NCI-H510A (cell line): ENCODE data around the gene SYNPO2.
"Not testable (repeated sequence)": the region's sequence is repeated elsewhere in the genome, so short reads cannot be mapped to it uniquely, and the experiment has no call there.

ENCODE experiments used
- DNase-seq: peaks from one replicate; lab custom pipeline; 2025; lab: John Stamatoyannopoulos, UW

Gene SYNPO2

DNA sequence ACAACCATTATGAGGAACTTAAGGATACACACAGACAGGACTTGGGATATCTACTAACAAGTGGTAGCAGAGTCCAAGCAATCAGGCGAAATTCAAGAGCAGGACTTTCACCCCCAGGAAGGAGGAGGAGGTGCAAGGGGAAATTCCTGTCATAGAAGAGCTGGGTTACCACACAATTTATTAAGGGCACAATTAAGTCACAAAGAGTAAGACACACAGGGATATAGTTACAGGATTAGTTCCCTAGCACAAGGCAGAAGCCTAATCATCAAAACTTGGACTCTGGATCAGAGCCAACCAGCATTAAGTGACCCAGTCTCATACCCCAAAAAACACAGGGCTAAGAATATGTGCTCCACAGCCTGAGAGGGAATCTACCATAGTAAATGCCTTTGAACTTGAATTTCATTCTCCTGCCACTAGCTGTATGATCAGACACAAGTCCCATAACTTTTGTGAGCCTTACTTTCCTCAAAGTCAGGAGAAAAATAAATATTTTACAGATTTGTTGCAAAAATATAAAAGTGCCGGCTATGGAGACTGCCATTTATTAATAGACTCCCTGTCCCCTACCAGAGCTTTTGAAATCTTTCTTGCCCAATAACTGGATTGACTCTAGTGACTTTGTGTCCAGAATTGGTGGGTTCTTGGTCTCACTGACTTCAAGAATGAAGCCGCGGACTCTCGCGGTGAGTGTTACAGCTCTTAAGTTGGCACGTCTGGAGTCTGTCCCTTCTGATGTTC is 87.0 kb downstream of the SYNPO2 start:
- DNase-seq: no peak

DNA sequence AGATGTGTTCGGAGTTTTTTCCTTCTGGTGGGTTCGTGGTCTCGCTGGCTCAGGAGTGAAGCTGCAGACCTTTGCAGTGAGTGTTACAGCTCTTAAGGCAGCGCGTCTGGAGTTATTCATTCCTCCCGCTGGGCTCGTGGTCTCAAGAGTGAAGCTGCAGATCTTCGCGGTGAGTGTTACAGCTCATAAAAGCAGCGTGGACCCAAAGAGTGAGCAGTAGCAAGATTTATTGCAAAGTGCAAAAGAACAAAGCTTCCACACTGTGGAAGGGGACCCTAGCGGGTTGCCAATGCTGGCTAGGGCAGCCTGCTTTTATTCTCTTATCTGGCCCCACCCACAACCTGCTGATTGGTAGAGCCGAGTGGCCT is 87.5 kb downstream of the SYNPO2 start:
- DNase-seq: not testable (repeated sequence)

DNA sequence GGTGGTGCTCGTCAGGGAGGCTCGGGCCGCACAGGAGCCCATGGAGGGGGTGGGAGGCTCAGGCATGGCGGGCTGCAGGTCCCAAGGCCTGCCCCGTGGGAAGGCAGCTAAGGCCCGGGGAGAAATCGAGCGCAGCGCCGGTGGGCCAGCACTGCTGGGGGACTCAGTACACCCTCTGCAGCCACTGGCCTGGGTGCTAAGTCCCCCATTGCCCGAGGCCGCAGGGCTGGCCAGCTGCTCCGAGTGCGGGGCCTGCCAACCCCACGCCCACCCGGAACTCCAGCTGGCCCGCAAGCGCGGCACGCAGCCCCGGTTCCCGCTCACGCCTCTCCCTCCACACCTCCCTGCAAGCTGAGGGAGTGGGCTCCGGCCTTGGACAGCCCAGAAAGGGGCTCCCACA is 88.4 kb downstream of the SYNPO2 start:
- DNase-seq: not testable (repeated sequence)

GRCh38 chr4:118979712-118980111 is 91.1 kb downstream of the SYNPO2 start:
- no peak for DNase-seq

GRCh38 chr4:118981171-118981838 is 92.7 kb downstream of the SYNPO2 start:
- DNase-seq: no peak

DNA sequence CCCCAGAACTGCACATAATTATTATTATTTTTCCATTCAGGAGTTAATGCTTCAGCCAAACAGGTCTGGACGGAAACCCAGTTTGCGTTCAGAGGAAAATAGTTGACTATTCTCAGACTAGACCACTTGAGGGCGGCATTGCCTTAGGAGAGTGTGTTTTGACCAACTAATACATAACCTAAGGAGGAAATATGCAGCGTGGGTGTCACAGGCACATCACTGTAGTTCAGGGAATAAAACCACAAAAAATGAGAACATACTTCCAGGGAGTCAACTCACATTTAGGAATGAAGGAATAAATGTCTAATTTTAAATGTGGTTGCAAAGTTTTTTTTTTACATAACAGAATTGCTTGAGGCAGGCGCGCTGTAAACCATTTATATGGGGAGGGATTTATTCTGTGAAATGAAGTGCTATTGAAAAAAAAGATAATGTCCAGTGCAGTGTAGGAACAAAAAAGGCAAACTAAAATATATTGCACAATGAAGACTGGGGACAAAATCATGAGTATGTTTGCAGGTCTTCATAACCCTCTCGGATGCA is 93.3 kb downstream of the SYNPO2 start:
- peak; percentile 20 for DNase-seq

DNA sequence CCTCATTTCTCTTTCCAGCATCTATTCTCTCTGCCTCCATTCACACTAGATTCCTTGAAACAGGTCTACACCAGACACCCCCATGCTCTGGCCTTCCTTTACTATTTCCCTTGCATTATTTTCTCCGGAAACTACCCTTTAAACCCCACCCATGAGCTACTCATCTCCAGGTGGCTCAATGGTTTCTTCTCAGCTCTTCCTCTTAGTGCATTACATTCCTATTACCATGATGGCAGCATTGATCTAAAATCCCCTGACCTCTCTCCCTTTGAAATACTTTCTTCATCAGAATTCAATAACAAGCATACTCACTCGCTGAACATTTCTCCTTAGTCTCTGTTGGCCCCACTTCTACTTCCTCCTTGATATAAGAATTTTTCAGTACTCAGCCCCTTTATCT is 94.6 kb downstream of the SYNPO2 start:
- DNase-seq: no peak

- no peak for DNase-seq
These were observed 95.2 kb downstream of the SYNPO2 start for GRCh38 chr4:118983831-118984230.

GRCh38 chr4:118985170-118986000 is 96.7 kb downstream of the SYNPO2 start:
- DNase-seq: no peak

GRCh38 chr4:118987959-118988634 is 99.4 kb downstream of the SYNPO2 start:
- no peak for DNase-seq

- no peak for DNase-seq
These were observed 100.0 kb downstream of the SYNPO2 start for GRCh38 chr4:118988635-118988972.

DNA sequence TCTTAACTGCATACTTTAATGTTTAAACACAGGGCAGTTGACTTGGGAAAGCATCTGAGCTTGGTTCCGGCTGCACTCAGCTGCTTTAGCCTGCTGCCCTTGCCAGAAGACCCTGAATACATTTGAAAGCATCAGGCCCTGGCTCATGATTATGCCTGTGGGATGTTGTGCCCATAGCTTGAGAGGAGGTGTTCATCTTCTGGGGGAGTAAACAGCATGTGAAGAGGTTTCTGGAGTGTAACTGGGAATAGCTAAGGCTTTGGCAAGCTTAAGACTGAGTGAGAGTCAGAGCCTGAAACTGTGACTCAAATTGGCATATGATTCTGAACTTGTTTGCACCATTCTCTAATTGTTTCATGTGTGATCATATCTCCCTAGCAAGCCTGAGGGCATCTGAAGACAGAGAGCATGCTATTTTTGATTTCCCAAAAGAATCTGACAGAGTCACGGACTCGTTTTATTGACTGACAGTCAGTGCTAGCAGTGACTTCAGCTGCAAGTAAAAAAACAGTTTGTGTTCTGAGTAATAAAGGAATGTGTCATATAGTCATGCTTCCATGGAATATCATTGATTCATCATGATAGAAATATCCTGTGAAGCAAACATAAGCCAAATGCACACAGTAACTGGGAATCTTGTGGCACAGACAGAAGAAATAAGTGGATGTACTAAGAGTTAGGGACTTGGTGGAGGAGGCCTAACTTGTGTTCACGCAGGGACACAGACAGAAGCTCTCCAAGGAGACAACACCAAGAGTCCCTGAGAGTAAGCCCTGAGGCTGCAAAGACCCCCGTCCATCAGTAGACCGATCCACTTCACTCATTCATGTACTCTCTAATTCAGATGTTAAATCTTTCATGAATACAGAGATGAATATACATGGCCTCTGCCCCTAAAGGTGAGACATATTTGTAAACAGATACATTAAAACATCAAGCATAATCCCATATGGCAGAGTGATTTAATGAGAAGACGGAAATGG is 100.7 kb downstream of the SYNPO2 start:
- no peak for DNase-seq

DNA sequence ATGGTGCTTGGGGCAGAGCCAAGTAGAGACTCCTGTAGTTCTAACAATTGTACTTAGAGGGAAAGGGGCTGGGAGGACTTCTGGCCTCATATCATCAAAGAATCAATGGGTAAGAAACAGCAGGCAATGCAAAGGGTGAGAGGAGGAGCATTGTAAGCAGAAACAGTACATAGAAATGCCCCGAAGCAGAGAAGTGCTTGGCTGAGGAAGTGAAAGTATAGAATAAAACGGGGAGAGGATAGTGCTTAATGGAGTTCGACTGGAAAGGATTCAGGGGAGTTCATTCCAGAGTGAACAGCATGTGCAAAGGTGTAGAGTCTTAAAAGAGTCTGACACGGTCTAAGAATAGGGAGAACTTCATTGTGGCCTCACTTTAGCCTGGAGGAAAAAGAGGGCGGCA is 103.0 kb downstream of the SYNPO2 start:
- DNase-seq: no peak

GRCh38 chr4:118992149-118992548 is 103.5 kb downstream of the SYNPO2 start:
- no peak for DNase-seq

- no peak for DNase-seq
These were observed 104.7 kb downstream of the SYNPO2 start for GRCh38 chr4:118993333-118993732.

DNA sequence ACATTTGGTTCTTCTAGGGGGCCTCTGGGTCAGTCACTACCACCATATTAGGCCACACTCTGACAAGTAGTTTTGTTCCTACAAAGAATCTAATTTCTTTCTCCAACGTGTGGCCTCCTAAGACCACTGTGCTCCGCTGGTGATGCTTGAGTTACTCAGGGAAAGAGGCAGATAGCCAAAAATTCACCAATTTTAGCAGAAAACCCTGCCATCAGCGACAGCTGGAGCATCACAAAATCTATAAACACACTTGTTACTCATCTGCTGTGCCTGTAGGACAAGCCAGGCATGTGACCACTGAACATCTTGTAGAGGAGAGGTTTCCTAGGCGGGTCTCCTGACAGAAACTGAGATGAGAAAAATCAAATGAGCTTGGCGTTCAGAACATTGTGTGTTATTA is 105.4 kb downstream of the SYNPO2 start:
- DNase-seq: no peak

DNA sequence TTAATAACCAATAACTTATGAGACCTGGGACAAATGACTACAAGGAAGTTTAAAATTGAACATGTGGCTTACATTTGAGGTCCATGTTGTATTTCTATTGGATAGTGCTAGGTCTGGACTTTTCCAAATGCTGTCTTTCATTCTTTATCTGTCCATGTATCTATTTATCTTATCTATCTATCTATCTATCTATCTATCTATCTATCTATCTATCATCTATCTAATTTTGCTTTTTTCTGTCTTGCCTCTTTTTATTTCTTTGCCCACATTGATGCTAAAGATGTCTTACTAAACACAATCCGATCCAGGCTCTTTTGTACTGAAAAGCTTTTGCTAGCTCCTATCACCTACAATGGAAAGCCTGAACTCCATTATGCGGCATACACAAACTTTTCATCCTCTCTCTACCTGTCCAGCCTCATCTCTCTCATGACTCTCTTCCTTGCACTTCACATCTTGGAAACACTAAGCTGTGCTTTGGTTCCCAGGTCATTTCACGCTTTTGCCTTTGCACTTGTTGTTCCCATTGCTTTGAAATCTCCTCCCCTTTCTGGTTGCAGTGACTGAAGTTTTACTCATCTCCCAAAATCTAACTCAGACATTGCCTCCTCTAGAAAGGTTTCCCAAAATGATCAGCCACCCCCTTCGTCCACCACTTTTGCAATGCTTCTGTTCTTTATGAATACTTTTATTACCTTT is 107.2 kb downstream of the SYNPO2 start:
- DNase-seq: no peak

DNA sequence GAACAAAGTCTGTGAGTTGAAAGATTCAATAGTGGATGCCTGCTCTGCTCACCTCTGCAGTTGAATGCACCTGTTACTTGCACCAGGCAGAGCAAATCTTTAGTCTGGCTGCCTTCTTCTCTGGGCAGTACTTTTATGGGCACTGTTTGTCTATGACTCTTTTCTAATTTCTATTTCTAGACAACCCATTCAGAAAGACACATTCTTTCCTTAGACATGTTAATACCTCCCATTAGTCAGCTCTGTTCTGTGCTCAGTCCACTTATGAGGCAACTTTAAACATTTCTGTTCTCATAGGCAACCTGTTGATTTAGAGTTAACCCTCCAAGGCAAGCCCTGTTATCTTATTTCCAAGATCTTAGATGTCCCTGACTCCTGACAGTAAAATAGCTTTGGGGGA is 108.9 kb downstream of the SYNPO2 start:
- no peak for DNase-seq

DNA sequence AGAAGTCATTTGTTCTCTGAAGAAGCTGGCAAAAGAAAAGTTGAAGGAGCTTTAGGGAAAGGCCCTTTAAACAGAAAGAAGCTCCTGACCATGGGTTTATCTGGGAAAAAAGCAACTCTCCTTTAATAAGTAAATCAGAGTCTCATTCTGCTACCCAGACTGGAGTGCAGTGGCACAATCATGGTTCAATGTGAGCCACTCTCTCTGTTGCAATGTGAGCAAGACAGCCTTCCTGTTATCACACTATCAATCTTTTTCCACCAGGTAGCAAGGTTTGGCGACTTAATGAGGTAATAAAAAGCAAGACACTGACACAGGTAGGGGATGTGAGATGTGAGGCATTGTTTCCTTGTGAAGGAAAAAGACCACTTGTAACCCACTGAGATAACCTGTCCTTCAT is 111.3 kb downstream of the SYNPO2 start:
- no peak for DNase-seq

DNA sequence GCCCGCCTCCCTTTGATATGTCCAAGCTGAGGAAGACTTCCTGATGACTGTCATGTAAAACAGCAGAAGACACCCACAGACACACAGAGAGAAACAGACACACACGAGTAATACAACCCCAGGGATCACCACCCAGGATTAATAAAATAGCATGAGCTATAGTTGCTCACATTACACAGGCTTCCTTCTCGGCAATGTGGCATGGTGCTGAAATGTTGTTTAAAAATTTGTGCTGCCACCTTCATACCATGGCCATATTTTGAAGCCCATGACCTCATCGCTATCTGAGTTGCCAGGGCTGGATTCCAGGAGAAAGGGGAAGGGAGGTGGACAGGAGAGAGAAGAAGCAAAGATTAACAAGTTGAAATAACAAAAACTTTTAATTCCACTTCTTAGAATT is 111.7 kb downstream of the SYNPO2 start:
- no peak for DNase-seq
